ENCODE measurements around the gene CREB3L2.
A peak's percentile ranks its signal among the peaks of the same experiment; 100 is the strongest.

The CREB3L2 gene

DNA sequence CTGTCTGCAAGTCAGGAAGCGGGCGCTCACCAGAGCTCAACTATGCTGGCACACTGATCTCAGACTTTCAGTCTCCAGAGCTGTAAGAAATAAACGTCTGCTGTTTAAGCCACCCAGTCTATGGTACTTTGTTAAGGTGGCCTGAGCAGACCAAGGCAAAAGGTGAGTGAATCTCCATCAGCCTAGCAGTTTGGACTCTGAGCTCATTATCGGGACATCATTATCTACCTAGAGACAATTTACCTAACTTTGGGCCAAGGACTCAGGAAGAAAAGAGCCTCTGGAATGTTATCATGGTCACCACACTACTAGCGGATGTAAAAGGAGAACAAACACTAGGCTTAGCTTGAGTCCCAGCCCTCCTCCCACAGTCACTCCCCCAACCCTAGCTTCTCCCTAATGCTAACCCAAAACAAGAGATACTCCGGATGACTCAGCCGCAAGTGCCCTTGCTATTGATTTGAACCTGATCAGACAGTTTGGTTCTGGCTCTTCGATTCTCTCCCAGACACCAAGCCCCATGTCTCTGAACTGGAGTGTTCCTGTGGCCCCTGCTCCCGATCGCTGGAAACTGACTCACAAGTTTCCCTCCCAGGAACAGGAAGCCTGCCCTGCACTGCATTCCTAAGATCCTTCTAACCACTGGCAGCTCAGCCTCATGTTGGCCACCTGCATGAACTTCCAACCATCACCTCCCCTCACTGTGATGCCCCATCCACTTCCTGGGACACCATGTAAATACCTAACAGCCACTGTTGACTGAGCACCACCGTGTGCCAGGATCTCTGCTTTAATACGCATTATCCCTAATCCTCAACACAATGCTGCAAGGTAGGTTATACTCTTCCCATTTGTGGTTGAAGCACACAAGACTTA, 34.5 kb downstream of the CREB3L2 start:
- DNase-seq: no peak

DNA sequence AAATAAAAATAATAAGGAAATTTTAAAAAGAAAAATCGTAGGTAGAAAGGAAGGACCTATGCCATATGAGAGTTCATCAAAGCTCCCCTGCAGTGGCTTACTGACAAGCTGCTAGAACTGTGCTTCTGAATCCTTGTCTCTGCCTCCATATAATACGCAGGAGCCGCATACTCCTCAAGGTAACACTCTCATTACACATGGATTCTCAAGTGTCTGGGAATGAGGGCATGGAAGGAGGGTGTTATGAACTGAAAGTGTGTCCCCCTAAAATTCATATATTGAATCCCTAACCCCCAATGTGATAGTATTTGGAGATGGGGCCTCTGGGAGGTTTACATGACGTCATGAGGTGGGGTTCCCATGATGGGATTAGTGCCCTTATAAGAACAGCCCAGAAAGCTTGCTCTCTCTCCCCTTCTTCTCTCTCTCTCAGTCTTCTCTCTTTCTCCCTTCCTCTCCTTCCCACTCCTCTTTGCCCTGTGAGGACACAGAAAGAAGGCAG, 35.2 kb downstream of the CREB3L2 start:
- DNase-seq: no peak

DNA sequence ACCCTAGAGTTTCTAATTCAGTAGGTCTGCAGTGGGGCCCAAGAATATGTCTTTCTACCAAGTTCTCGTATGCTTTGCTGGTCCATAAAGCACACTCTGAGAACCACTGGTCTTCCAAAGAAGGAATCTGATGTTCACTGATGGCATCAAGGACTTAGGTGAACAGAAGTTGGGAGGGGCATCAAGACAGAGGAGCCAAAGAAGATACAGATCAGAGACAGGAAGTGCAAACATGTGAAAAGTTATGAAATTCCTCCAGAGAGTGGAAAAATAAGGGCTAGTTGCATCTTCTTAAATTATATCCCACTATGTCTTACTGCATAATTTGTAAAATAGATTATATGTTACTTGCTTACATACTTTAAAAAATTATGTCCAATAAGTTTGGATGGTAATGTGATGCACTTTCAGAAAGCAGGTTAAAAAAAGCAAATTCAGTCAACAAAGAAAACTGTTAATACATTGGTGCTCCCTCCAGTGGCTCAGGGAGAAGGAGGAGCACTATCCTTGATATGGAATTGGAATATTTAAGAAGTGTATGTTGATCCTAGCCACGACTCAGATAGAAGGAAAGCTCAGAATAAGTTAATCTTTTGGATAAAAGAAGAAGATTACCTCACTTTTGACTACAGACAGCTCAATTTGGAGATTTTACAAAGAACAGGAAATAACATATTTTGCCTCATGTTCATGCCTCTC, 35.8 kb downstream of the CREB3L2 start:
- DNase-seq: no peak

DNA sequence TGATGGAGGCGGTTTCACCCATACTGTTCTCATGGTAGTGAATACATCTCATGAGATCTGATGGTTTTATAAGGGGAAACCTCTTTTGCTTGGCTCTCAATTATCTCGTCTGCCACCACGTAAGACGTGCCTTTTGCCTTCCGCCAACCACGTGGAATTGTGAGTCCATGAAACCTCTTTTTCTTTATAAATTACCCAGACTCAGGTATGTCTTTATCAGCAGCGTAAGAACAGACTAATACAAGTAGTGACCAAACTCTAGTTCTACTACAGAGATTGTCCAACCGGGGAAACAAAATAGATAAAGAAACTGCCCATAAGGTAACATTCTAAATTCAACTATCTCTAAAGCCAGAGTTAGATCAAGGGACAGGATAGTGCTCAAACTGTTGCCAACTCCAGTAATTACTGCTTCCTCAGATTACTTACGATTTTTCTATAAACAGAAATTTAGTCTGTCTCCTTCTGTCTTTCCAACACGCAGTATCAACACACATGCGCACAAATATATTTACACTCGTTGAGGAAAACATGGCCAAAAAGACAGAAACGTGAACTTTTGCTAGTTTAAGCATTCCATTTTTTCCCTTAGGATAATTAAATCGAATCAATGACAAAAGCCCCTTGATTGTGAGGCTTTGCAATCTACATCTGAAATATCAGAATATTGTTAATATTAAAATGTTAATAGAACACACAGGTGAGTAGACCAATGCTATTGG, 36.9 kb downstream of the CREB3L2 start:
- no peak for DNase-seq

DNA sequence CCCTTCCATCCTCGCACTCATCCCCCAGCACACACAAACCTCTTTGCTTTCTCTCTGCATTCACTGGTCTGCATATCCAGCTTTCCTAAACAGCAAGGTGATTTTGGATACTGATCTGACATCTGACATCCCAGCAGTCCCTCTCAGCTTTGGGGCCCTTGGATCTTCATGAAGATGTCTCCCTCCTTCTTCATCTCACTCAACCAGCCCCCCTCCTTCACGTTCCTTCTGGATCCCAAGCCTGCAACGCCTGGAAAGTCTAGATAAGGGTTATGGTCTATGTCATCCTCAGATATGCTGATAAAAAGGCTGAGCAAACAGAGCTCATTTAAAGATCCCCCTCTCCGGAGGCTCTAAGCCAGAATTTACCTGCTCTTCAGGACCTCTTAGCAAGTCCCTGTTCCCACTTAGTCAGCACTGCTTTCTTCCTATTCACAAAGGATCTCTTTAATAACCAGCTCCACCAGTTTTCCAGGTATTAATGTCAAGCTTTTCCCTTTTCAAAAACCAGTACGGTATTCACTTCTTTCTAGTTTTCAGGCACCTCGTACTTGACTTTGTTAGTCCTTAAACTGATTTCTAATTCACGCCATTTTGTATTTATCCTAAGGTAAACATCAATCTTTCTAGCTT, 38.9 kb downstream of the CREB3L2 start:
- DNase-seq: no peak

DNA sequence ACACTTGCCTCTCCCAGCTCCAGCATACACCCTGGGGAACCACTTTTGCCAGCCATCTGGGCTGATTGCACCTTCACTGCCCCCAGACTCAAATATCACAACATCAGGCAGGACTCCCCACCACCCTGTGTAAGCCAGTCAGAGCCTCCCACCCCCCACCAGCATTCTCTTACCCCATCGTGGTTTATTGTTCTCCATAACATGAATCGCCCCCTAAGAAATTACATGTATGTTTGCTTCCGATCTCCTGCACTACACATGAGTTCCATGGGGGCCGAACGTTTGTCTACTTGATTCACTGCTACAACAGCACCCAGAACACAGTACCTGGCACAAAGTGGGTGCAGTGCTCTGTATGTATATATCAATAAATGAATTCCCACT, 39.4 kb downstream of the CREB3L2 start:
- no peak for DNase-seq

DNA sequence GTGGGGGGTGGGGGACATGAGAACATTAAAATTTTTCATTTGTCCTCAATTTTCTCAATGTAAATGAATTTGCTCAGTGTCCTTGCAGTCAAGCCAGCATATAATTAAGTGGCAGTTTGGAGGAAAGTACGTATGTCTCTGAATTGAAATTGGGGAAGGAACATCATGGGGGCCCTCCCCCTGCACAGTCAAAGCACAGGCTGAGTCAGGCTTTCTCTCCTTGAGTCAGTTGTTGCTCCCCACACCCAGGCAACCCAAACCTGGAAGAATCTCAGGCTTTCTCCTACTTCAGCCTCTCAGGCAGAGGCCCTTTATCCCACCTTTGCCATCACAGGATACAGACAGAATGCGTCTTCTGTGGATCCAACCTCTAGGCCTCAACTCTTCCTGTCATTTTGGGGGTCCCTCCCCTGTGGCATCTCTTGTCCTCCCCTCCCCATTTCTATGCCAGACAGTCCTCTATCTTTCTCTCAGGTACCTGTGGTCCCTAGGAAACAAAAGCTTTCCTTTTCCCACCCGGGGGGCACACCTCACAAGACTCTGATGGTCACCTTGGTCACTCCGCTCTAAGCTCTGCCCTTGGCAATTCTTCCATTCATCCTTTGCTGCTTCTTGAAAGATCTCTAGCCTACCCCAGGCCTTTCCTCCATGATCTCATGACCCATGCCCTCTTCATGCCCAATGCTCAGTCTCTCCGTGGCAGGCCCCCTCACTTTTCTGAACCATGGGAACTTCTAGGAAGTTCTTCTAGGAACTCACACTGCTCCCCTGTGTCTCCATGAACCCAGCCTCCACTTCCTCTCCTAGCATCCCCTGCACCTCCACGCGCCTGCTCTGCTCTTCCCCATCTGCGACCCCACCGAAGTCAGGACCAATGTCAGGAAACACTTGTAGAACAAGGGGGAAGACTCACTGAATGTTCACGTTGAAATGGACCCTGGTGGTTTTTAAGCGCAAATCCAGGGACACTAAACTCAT, 40.4 kb downstream of the CREB3L2 start:
- no peak for DNase-seq

DNA sequence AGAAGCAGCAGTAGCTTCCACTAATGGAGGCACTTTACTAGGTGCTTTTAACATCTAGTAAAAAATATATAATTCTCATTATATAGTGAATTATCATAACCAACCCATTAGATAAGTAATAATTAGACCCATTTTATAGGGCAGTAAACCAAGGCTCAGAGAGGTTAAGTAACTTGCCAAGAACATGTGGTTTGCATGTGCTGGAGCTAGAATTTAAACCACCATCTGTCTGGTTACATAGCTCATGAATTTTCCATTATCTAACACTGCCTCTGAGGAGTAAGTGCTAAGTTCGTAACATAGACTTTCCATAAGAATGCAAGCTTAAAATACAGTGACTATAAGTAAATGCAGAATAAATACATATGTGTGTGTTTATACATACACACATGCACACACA, 41.9 kb downstream of the CREB3L2 start:
- DNase-seq: no peak

DNA sequence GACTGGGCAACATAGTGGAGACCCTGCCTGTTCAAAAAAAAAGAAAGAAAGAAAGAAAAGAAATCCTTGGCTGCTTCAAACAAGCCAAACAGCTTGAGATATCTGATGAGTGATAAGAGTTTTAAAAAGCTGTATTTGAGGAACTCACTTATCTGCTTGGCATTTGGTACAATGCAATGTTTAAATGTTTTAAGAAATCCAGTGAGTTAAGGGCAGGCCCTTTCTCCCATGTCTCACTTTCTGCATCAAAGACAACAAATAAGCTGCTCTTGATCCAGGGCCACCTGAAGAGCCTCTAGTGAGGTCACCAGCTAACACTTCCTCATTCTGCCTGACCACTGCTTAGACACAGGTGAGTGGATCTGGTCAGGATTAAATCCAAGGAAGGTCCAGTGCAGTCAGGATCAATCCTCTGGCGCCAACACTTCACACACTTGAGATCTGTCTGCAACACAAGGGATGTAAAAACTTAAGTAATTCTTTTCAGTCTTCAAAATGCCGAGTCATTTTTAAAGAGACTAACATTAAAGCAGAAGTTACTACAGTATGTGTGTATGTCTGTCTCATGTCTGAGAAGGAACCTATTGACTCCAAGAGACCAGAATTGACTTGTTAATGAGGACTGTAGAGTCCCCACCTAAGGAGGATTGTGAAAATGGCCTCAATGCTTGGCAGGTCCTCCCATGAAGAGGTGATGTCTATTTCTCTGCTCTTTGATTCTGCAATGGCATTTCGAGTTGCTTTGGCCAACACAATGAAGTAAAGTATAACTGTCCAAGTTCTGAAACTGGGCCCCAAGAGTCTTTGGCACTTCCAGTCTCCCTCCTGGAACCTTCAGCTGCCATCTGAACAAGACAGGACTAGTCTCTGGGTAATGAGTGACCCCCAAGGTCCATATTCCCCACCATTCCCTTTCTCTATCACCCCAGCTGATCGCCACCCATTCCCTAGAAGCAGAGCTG, 43.1 kb downstream of the CREB3L2 start:
- no peak for DNase-seq

DNA sequence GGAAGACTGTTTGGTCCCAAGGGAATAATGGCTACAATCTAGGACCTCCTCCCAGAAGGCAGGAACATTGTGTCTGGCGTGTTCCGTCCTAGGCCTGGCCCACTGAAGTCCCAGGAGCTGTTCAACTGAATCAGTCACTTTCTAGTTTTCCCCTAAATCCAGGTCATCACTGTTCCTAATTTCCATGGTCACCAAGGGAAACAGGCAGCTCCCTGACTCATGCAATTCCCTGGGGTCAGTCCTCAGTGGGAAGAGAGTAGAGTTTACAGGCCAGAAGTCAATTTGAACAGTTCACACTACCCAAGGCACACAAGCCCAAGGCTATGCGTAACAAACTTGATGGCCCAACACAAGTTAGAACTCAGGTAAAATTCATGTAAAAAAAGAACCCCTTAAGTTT, 44.0 kb downstream of the CREB3L2 start:
- DNase-seq: no peak

DNA sequence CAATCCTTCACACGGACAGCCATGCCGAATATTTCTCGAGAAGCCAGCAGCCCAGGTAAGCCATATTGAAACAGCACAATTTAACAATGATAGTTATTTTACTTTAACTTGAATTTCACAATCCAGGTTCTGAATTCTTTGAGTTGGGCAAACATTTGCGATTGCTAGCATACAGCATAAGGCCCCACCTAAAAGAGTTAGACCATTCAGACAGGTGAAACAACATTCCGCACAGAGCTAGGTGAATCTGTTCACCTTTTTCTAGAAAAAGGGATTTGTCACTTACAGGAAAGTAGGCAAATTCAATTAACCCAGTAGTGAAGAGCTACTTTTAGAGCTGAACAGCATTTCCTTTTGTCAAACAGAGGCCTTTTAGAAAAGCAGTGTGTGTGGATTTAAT, 45.3 kb downstream of the CREB3L2 start:
- no peak for DNase-seq

DNA sequence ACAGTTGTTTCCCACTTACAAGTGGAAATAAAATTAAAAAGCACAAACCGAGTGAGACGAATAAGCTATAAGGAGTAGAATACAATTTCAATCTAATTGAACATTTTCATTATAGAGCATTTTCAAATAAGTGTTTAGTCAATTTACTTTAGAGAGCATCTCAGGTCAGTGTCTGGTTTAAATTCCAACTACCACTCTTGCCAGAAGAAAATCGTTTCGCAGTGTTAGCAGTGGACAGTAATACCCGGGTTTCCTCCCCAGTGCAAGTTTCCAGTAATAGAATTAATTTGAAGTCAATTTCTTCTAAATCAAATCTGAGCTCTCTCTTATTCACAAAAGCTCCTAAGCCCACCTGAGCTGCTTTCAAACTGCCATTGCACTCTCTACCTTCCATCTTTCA, 45.7 kb downstream of the CREB3L2 start:
- DNase-seq: no peak

DNA sequence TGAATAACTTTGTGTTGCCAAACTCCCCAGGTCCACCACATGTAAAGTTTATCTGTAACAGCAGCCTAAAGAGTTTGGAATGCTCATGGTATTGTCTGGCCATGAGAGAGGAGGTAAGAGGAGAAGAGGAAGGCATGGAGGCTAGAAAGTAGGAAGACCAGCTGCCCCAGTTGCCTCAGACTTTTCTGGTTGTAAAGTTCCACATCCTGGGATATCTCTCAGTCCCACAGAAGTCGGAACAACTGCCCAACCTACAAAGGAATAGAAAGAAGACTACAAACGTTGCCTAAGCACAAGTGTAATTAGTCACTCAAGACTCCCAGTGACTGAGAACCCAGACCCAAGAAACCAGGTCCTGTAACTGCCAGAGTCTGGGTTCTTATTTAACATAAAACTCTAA, 47.3 kb downstream of the CREB3L2 start:
- DNase-seq: no peak

DNA sequence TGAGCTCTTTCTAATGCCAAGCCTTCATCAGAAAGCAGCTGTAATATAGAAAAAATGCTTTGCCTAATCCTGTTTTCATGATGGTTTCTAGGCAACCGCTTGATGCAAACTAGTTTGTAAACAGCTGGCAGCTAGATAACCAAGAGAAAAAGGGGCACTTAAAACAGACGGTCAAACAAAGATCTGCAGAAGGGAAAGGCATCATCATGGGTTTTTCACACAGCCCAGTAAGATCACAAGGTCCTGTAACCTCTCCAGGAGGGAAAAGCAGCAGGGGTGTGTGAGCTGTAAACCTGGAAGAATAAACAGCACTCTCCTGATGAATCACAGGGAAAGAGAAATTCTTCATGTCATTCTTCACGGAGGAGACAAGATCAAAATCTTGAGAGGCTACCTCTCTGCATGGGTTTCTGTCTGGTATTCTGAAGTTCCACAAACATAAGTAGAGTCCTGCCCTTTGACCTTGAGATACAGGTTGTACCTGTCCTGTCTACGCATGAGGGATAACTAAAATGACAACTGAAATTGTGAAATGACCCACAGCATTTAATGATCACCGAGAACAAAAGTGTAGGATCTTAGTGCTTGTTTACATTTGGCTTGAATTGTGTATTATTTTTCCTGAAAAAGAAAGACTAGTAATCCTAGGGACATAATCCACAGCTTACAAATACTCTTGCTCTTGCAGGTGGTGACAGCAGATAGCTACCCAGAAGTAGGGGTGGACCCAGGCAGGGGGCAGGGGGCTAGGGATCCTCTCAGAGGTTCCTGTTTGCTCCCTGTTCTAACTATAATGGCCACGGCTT, 48.0 kb downstream of the CREB3L2 start:
- no peak for DNase-seq

DNA sequence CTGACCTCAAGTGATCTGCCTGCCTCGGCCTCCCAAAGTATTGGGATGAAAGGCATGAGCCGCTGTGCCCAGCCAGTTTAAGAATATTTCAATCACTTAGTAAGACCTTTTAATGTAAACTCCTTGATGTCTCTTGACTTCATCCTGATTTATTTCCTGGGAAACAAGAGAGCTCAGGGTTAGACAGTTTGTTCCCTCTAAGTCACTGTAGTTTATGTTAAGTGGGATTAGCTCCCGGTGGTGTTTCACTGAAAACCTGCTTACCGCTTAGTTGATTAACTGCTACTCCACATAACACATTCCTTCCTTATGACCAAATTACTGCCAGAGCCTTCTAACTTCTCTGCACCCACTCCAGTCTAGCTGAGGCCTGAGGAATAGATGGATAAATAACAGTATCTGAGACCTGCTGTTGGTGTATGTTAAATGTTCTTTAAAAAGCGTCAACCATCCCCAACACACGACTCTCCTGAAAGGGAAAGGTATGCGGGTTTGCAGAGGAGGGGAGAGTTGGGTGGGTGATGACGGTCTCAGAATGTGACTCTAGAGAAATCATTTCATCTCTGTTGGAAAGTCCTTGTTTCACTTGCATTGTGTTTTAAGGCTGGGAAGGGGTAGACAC, 48.7 kb downstream of the CREB3L2 start:
- DNase-seq: no peak

DNA sequence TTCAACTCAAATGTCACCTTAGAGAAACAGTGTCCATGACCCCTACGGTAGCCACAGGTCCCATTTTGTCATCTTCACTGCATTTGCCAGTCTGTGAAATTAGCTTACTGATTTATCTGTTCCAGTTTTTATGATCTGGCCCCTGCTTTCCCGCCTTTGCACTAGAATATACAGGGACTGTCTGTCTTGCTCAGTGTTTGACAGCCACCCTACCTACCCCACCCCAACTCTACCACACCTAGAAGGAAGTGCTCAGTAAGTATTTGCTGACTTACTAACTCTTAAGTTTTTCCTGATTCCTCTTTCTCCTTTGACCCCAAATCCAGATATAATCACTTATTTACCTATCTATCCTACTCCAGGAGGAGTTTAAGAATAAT, 49.5 kb downstream of the CREB3L2 start:
- DNase-seq: no peak

DNA sequence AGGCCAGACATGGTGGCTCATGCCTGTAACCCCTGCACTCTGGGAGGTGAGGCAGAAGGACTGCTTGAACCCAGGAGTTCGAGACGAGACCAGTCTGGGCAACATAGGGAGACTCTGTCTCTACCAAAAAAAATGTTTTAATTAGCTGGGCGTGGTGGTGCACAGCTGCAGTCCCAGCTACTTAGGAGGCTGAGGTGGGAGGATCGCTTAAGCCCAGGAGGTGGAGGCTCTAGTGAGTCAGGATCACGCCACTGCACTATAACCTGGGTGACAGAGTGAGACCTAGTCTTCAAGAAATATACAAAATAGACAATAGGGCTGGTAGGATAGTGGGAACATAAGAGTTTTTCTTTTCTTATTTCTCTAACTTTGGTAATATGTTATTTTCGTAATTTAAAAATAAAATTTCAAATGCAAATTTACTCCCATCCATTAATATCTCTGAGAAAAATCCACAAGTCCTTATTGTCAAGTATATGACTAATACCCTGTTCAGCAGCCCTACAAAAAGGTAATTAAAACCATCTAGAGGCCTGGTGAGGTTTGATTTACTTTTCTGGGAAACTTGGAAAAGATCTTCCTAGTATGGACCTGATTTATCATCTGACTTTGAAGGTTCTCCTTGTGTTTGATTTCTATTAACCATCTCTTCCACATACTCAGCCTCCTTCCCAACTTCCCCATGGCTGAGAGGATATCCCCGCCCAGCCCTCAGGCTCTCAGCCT, 50.0 kb downstream of the CREB3L2 start:
- no peak for DNase-seq

DNA sequence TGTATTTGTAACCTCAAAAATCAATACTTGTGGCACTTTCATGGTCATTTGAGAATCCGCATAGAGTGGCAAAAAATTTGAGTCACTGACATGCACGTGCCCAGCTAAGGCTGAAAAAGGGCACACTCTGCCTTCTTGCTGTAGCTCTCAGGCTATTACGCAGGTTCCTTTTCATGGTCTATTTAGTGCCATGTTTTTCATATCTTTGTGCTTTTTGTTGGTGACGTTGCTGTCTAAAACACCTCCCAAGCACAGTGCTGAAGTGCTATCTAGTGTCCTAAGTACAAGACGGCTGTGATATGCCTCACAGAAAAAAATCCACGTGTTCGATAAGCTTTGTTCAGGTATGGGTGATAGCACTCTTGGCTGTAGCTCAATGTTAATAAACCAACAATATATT, 50.9 kb downstream of the CREB3L2 start:
- DNase-seq: peak; percentile 59

DNA sequence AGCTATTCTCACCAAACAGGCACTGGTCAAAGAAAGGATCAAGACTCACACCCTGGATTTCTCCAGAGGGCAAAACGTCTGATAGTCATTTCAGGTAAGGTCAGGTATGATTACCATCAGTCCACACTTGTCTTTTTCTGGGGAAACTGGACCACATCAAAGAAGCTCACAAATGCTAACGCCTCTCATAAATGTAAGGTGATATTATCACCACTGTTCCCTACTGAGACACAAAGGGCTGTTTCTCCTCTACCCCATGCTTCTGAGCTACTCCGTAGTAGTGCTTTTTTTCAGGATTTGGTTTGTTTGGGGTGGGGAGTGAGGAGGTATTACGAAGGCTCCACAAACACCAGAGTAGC, 51.6 kb downstream of the CREB3L2 start:
- no peak for DNase-seq
